GM21786 (cell line): Measurements from ENCODE around the gene RTBDN.

Source experiments
- ATAC-seq: cut with Tn5 transposase; IDR thresholded peaks from one replicate; pipeline ENCODE4 v1.9.1; 2021; ENCODE audit not compliant: unreplicated experiment

RTBDN gene

DNA sequence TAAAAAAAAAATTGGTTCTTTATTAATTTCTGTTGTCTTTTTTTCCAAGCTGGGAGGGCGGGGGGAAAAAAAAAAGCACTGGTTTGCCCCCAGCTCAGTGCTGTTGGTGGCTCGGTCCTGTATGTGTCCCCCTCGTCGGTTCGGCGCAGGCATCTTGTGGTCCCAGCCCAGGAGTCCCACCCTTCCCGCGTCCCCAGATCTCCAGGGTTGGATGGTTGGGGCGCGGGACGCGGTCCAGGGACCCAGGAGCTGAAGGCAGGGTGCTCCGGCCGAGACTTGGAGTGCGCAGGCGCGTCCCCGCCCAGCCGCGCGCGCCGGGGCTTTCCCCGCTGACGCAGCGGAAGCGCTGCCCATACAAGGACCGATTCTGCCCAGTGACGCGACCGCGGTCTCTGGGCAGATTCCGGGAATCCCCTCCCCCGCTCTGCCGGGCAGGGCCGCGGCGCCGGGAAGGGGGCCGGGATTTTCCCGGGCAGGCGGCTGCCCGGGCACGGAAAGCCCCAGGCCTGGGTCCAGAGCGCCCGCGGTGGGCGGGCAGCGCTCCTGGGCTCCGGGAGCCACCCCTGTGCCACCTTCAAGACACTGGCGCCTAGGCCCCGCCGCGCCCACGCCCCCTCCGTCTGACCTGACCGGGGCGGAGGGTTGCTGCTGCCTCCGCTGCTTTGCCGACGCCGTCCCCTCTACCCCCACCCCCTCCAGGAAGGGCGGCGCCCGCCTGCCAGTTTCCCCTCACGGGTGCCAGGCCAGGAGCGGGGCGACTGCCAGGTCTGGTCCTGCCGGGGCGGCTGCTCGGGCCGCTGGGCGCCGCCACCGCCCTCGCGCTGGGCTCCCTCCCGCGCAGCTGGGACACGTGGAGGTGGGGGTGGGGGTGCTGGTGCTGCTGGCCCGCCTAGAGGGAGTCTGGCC is 40.8 kb downstream of the RTBDN start:
- peak; percentile 29 for ATAC-seq

- no peak for ATAC-seq
These were observed 41.5 kb downstream of the RTBDN start for GRCh38 chr19:12792853-12793289.

DNA sequence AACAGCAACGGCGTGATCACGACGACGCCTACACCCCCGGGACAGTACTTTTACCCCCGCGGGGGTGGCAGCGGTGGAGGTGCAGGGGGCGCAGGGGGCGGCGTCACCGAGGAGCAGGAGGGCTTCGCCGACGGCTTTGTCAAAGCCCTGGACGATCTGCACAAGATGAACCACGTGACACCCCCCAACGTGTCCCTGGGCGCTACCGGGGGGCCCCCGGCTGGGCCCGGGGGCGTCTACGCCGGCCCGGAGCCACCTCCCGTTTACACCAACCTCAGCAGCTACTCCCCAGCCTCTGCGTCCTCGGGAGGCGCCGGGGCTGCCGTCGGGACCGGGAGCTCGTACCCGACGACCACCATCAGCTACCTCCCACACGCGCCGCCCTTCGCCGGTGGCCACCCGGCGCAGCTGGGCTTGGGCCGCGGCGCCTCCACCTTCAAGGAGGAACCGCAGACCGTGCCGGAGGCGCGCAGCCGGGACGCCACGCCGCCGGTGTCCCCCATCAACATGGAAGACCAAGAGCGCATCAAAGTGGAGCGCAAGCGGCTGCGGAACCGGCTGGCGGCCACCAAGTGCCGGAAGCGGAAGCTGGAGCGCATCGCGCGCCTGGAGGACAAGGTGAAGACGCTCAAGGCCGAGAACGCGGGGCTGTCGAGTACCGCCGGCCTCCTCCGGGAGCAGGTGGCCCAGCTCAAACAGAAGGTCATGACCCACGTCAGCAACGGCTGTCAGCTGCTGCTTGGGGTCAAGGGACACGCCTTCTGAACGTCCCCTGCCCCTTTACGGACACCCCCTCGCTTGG is 42.1 kb downstream of the RTBDN start:
- ATAC-seq = no peak

DNA sequence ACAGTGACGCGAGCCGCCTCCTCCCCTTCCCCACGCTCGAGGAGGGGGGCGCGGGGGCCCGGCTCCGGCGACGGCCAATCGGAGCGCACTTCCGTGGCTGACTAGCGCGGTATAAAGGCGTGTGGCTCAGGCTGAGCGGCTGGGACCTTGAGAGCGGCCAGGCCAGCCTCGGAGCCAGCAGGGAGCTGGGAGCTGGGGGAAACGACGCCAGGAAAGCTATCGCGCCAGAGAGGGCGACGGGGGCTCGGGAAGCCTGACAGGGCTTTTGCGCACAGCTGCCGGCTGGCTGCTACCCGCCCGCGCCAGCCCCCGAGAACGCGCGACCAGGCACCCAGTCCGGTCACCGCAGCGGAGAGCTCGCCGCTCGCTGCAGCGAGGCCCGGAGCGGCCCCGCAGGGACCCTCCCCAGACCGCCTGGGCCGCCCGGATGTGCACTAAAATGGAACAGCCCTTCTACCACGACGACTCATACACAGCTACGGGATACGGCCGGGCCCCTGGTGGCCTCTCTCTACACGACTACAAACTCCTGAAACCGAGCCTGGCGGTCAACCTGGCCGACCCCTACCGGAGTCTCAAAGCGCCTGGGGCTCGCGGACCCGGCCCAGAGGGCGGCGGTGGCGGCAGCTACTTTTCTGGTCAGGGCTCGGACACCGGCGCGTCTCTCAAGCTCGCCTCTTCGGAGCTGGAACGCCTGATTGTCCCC is 42.9 kb downstream of the RTBDN start, which contains the start of gene JUNB:
Gene JUNB, plus strand, starts transcription at position 142 of the 706 bp plus-strand sequence. Its CDS starts 286 bp downstream, at position 428.
- peak; percentile 22 for ATAC-seq

- ATAC-seq = no peak
These were observed 43.6 kb downstream of the RTBDN start for GRCh38 chr19:12790628-12791344.

GRCh38 chr19:12789904-12790619 is 44.3 kb downstream of the RTBDN start:
- peak; percentile 37 for ATAC-seq

- ATAC-seq = no peak
These were observed 45.1 kb downstream of the RTBDN start for GRCh38 chr19:12789098-12789903.

- no peak for ATAC-seq
These were observed 45.7 kb downstream of the RTBDN start for GRCh38 chr19:12788682-12789097.

GRCh38 chr19:12788042-12788681 is 46.2 kb downstream of the RTBDN start:
- no peak for ATAC-seq

GRCh38 chr19:12787458-12787857 is 46.9 kb downstream of the RTBDN start:
- ATAC-seq = no peak

DNA sequence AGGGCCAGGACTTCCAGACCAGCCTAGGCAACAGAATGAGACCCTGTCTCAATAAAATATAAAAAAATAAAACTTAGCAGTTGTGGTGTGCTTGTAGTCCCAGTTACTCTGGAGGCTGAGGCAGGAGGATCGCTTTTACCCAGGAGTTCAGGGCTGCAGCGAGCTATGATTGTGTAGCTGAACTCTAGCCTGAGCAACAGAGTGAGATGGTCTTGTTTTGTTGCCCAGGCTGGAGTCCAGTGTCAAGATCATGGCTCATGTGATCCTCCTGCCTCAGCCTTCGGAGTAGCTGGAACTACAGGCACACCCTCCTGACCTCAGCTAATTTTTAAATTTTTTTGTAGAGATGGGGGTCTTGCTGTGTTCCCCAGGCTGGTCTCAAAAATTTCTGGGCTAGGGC is 47.4 kb downstream of the RTBDN start:
- ATAC-seq = no peak

DNA sequence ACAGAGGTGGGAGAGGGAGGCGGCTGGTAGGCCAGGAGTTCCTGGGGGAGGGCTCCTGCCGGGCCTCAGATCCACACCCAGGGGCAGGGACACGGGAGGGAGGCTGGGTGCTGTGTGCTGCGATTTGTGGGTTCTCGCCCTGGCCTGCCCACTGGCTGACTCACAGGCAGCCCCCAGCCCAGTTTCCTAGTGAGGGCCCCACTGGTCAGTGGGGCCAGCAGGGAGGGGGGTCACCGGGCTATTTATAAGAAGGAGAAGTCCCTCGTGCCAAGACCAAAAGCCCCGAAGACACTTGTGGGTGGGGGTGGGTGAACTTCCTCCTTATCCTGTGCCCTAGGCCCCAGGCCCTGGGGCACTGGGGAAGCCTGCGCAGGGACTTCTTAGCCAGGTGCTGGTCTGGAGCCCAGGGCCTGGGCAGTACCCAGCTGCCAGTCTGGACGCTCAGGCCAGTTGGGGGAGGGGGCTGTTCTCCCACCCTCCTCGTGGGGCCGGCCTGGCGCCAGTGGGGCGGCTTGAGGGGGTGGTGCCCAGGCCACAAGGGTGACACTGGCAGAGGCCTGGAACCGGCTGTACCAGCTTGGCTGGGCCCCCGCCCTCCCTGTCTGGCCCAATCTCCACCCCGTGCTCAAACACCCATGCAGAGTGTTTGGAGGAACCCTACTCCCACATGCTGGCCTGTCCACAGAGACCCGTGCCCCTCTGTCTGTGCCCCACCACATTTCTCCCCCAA is 48.1 kb downstream of the RTBDN start:
- ATAC-seq = no peak

DNA sequence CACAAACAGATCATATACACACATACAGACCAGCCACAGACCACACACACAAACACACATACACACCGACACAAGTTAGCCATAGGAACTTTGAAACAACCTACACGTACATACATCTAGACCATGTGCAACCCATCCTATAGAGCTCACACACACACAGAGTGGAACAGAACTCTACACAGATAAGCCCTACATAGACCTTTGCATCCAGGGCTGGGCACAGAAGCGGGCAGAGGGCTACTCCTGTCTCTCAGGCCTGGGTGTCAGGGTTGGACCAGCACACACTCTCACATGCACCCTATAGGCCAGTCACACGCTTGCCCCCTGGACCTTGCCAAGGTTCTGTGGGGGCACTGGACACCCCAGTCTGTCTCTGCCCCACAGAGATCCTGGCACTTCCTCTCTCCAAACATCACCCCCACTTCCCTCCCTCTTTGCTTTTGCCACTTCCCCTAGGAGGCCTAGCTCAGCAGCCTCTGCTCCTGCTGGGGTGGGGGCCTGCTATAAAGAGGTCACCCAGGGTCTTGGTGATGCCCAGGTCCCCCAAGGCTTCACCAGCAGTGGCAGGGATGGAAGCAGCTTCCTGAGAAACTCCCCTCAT is 48.8 kb downstream of the RTBDN start:
- ATAC-seq = no peak

- no peak for ATAC-seq
These were observed 49.4 kb downstream of the RTBDN start for GRCh38 chr19:12784871-12785430.

DNA sequence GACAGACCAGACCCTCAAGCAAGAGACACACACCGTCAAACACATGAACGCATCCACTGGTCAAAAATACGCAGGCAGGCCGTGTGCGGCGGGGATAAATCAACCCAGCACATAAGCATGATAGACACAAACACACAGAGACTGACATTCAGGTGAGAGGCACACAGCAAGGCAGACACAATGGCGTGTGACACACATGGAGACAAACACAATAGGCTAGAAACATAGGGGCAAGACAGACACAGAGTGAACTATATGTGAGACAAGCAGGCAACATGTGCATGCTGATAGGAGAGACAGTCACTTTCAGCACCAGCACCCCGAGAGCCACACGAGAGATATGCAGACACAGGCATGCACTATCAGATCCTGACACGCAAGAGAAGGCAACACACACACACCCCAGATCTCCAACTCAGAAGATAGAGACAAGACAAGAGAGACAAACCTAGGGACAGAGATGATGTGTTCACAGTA is 49.9 kb downstream of the RTBDN start:
- ATAC-seq = no peak

GRCh38 chr19:12783849-12784393 is 50.5 kb downstream of the RTBDN start:
- no peak for ATAC-seq
